Measurements from ENCODE around the gene MUC3A.

Gene MUC3A

GRCh38 chr7:101009629-101010028 lies 60.3 kb downstream of the MUC3A start:
- no peak for TF ChIP-seq CTCF (IDR thresholded peaks at IDR 0.05; ENCODE audit: insufficient read depth, missing control alignments)
- FAIRE-seq (no peak), DNase-seq (ENCODE audit: insufficient read length, low spot score) (no peak)

GRCh38 chr7:101012931-101013330 lies 63.6 kb downstream of the MUC3A start:
- FAIRE-seq (no peak), DNase-seq (ENCODE audit: insufficient read length, low spot score) (no peak)
- TF ChIP-seq CTCF (IDR thresholded peaks at IDR 0.05; ENCODE audit: insufficient read depth, missing control alignments), result no peak

GRCh38 chr7:101015626-101016025 lies 66.3 kb downstream of the MUC3A start:
- DNase-seq (ENCODE audit: insufficient read length, low spot score) (no peak), FAIRE-seq (no peak)
- no peak for TF ChIP-seq CTCF (IDR thresholded peaks at IDR 0.05; ENCODE audit: insufficient read depth, missing control alignments)

GRCh38 chr7:101017064-101017777 lies 67.9 kb downstream of the MUC3A start:
- TF ChIP-seq CTCF (IDR thresholded peaks at IDR 0.05; ENCODE audit: insufficient read depth, missing control alignments), result no peak
- FAIRE-seq (no peak), DNase-seq (ENCODE audit: insufficient read length, low spot score) (no peak)

Measured in D721Med (cell line).